Breast epithelium (tissue), 3 donors: ENCODE measurements around the gene FNDC11.
"Not testable (repeated sequence)": the region's sequence is repeated elsewhere in the genome, so short reads cannot be mapped to it uniquely, and the experiment has no call there.

ENCODE experiments used
- POLR2A ChIP-seq: fragments of 450-650 bp; IDR thresholded peaks from one replicate; pipeline ENCODE4 v1.6.1; 2016; ENCODE audit warnings: antibody characterized with exemption, mild to moderate bottlenecking, moderate library complexity
- POLR2AphosphoS5 ChIP-seq, 3 donors: sonication (generic); formaldehyde crosslinking; IDR thresholded peaks; one replicate each; pipeline ENCODE4 v1.6.1; 2017; ENCODE audit warnings: antibody characterized with exemption in 3 of 3
- TF ChIP-seq, protein P1 (sequence below), 3 donors: fragments of 450-650 bp; IDR thresholded peaks; one replicate each; pipeline ENCODE4 v1.5.1; 2016 to 2017; ENCODE audit warnings: antibody characterized with exemption in 3 of 3, mild to moderate bottlenecking in 3 of 3, moderate library complexity in 3 of 3

DNA sequence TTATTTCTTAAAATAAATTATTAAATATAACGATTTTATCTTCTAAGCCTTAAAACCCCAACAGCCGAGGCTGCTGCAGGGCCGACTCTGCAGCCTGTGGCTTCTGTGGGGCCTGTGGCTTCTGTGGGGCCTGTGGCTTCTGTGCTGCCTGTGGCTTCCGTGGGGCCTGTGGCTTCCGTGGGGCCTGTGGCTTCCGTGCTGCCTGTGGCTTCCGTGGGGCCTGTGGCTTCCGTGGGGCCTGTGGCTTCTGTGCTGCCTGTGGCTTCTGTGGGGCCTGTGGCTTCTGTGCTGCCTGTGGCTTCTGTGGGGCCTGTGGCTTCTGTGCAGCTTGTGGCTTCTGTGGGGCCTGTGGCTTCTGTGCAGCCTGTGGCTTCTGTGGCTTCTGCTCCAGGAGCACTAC lies 47.7 kb downstream of the FNDC11 start:
- TF ChIP-seq, protein P1, sequence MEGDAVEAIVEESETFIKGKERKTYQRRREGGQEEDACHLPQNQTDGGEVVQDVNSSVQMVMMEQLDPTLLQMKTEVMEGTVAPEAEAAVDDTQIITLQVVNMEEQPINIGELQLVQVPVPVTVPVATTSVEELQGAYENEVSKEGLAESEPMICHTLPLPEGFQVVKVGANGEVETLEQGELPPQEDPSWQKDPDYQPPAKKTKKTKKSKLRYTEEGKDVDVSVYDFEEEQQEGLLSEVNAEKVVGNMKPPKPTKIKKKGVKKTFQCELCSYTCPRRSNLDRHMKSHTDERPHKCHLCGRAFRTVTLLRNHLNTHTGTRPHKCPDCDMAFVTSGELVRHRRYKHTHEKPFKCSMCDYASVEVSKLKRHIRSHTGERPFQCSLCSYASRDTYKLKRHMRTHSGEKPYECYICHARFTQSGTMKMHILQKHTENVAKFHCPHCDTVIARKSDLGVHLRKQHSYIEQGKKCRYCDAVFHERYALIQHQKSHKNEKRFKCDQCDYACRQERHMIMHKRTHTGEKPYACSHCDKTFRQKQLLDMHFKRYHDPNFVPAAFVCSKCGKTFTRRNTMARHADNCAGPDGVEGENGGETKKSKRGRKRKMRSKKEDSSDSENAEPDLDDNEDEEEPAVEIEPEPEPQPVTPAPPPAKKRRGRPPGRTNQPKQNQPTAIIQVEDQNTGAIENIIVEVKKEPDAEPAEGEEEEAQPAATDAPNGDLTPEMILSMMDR (IDR thresholded peaks at IDR 0.05), result not testable (repeated sequence)
- TF ChIP-seq POLR2AphosphoS5 (IDR thresholded peaks at IDR 0.05); POLR2A: not testable (repeated sequence)
